Adrenal gland (tissue), 5 donors: ENCODE measurements around the gene RNF125.

ENCODE experiments used
- POLR2A ChIP-seq, 2 donors: fragments of 450-650 bp; IDR thresholded peaks; one replicate each; pipeline ENCODE4 v1.6.1; 2017; ENCODE audit warnings: antibody characterized with exemption in 2 of 2, mild to moderate bottlenecking in 2 of 2, moderate library complexity in 1 of 2
- TF ChIP-seq, protein P1 (sequence below), 6 experiments: fragments of 450-650 bp in 4 of 6; fragments of 200-600 bp in 2 of 6; sonication (generic) in 1 of 6; IDR thresholded peaks; 1 replicate in 5 of 6; 2 replicates in 1 of 6; pipeline versions ENCODE4 v1.5.1 to v1.8.0; 2016 to 2021; ENCODE audit warnings: antibody characterized with exemption in 6 of 6, mild to moderate bottlenecking in 2 of 6, moderate library complexity in 1 of 6
- donor health status: DM: no; HTN: no; CAD: no.

DNA sequence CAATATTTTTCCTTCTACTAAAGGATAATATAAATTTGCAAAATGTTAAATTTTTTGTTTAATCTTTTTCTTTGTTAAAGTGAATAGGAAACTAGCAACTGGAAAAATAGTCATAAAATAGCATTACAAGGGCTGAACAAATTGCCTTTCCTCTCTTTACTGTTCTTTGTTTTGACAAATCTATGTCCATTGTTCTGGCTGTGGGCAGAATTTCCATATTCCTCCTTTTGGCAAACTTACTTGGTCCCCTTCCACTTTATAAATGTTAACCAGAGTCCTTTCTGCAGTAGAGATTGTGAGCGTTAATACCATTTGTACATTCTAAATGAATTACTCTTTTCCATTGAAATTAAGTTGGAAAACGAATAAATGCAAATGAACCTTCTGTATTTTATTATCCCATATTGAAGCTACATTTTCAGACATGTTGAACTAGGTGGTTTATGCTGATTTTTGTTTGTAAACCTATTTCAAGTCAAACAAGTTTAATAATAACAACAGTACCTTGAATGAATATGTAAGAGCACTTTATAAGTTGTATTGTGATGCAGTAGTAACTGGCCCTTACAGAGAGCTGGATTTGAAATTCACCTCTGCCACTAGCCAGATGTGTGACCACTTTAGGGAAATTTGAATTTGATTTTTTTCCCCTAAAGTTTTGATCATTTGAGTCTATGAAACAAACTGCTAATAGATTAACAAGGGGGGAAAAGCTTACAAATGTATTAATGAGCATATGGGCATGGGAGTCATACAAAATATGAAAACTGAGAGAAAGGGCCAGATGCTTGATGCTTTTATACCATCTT lies 3.3 kb downstream of the RNF125 start:
- TF ChIP-seq, protein P1, sequence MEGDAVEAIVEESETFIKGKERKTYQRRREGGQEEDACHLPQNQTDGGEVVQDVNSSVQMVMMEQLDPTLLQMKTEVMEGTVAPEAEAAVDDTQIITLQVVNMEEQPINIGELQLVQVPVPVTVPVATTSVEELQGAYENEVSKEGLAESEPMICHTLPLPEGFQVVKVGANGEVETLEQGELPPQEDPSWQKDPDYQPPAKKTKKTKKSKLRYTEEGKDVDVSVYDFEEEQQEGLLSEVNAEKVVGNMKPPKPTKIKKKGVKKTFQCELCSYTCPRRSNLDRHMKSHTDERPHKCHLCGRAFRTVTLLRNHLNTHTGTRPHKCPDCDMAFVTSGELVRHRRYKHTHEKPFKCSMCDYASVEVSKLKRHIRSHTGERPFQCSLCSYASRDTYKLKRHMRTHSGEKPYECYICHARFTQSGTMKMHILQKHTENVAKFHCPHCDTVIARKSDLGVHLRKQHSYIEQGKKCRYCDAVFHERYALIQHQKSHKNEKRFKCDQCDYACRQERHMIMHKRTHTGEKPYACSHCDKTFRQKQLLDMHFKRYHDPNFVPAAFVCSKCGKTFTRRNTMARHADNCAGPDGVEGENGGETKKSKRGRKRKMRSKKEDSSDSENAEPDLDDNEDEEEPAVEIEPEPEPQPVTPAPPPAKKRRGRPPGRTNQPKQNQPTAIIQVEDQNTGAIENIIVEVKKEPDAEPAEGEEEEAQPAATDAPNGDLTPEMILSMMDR (IDR thresholded peaks at IDR 0.05) = no peak
- no peak for TF ChIP-seq POLR2A (IDR thresholded peaks at IDR 0.05)
